ENCODE measurements around the gene RRAS. TPM values are rescaled to one million over a fixed set of nuclear protein-coding genes. Genes with fewer than 3 reads are reported as not detected.
A peak's percentile ranks its signal among the peaks of the same experiment; 100 is the strongest.

RRAS gene
- total RNA-seq, 1 donor, result 44.5 TPM

DNA sequence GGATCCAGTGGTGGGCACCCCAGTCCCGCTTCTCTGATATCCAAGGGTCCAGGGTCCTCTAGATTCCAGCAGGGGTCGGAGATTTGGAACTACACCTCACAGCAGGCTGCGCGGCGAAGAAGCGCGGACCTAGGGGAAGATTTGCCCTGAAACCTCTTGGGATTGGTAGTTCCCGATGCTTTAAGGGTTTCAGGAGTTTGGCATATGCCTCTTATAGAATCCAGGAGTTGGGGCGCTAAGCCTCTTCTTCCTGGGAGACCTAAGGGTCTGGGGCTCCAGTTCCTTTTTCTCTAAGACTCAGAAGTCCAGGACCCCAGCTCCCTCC, 26.1 kb upstream of the RRAS start:
- peak overlapping the region; percentile 95 for H3K4me3 ChIP-seq (ENCODE audit: low read depth, low read length)
- no peak for DNase-seq (ENCODE audit: low read depth)
- TF ChIP-seq, protein P1, sequence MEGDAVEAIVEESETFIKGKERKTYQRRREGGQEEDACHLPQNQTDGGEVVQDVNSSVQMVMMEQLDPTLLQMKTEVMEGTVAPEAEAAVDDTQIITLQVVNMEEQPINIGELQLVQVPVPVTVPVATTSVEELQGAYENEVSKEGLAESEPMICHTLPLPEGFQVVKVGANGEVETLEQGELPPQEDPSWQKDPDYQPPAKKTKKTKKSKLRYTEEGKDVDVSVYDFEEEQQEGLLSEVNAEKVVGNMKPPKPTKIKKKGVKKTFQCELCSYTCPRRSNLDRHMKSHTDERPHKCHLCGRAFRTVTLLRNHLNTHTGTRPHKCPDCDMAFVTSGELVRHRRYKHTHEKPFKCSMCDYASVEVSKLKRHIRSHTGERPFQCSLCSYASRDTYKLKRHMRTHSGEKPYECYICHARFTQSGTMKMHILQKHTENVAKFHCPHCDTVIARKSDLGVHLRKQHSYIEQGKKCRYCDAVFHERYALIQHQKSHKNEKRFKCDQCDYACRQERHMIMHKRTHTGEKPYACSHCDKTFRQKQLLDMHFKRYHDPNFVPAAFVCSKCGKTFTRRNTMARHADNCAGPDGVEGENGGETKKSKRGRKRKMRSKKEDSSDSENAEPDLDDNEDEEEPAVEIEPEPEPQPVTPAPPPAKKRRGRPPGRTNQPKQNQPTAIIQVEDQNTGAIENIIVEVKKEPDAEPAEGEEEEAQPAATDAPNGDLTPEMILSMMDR (IDR thresholded peaks at IDR 0.05; ENCODE audit: insufficient read depth, low read depth, low read length), result no peak

DNA sequence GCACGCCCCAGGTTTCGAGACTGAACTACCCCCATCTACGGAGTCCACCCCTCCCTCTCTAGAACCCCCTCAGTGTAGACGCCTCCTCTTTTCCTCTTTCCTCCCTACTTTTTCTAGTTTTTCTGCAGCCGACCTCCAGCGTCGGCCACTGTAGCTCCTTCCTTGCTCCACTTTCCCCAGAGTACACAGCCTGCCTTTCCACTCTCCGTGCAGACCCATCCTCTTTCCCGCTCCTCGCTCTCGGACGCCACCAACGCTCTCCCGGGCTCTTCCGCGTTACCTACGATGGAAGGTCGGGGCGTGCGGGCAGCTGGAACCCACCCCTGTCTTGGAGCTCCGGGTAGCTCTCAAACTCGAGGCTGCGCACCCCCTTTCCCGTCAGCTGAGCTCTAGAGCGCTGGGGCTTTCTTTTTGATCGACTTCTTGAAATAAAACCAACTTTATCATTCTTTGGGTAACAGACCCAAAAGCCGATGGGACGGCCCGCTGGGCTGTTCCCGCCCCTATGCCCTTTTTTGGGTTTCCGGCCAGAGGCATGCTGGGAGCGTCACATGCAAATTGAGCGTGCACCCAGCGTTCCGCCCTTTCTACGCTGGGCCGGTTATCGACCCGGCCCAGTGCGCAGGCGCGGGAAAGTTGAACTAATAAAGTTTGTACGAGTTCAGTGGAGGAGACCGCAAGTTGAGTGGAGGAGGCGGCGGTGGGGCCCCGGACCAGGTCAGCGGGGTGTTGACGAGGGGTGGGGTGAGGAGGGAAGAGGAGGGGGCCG, 25.6 kb upstream of the RRAS start, which contains the start of the genes BCL2L12 and IRF3:
Gene BCL2L12, plus strand, starts transcription at position 583 of the 769 bp plus-strand sequence. CDS start 760 bp downstream, outside the sequence.
Gene IRF3, minus strand, starts transcription at position 507 of the 769 bp plus-strand sequence. CDS start 1,019 bp downstream, outside the sequence.
- TF ChIP-seq, protein P1 (IDR thresholded peaks at IDR 0.05; ENCODE audit: insufficient read depth, low read depth, low read length), result no peak
- peak; percentile 96 for DNase-seq (ENCODE audit: low read depth)
- H3K4me3 ChIP-seq (ENCODE audit: low read depth, low read length), result peak within 1 kb of the TSS; percentile 95

DNA sequence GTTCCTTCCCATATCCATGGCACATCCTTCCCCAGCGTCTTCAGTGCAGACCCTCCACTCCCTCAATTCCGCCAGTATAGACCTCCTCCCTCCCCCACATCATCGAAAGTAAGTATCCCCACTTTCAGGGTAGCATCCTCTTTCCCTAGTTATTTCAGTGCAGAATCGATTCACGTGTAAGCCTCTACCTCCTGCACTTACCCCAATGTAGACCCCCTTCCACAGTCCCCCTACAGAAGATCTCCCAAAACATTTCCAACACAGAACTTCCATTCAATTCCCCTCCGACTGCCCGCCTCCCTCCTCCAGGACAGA, 25.1 kb upstream of the RRAS start:
- peak; percentile 6 for DNase-seq (ENCODE audit: low read depth)
- TF ChIP-seq, protein P1 (IDR thresholded peaks at IDR 0.05; ENCODE audit: insufficient read depth, low read depth, low read length), result no peak
- peak overlapping the region; percentile 95 for H3K4me3 ChIP-seq (ENCODE audit: low read depth, low read length)

DNA sequence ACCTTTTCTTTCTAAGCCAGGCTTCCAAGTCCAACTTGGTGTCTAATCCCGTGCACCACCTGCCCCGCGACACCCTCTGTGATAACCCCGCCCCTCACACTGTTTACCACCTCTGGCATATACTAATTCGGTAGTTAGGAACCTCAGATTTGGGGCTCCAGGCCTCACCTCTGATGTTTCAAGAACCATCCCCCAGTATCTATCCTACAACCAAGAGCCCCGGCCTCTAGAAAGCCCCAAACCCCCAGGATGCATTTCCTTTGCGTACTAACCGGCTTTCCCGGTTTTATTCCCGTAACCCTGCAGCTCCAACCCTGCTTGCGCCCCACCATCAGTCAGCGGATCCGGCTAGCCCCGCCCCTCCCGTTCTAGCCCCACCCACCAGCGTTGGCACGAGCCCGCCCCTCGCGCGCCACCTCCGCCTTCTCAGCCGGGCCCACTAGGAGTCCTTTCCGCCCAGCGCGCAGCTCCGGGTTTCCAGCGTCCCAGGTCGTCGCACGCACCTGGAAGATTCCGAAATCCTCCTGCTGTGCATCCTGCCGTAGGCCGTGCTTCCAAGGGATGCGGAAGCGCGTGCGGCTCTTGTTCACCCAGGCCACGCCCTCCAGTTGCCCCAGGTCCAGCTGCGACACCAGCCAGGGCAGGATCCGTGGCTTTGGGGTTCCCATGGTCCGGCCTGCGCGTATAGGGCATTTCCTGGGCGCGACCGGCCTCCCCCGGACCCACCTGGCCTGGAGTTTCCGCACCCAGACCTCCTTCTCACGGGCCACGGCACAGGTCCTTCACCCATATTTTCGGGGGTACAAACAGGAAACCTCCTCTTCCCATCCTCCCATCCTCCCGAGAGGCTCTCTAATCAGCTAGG, 24.5 kb upstream of the RRAS start:
- H3K4me3 ChIP-seq (ENCODE audit: low read depth, low read length), result peak overlapping the region; percentile 95
- TF ChIP-seq, protein P1 (IDR thresholded peaks at IDR 0.05; ENCODE audit: insufficient read depth, low read depth, low read length), result peak; percentile 5
- DNase-seq (ENCODE audit: low read depth), result peak; percentile 79

DNA sequence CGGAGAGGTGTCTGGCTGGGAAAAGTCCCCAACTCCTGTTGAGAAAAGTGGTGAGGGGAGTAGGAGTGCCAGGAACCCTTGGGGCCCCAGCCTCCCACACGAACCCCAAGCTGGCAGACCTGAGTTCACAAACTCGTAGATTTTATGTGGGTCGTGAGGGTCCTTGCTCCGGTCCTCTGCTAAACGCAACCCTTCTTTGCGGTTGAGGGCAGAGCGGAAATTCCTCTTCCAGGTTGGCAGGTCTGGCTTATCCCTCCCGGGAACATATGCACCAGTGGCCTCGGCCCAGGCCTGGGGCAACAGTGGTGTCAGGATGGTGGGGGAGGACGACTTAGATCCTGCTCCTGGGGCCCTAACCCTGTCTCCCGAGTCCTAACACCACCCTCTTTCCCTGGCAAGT, 23.3 kb upstream of the RRAS start:
- H3K4me3 ChIP-seq (ENCODE audit: low read depth, low read length), result no peak overlapping the region
- DNase-seq (ENCODE audit: low read depth), result no peak
- TF ChIP-seq, protein P1 (IDR thresholded peaks at IDR 0.05; ENCODE audit: insufficient read depth, low read depth, low read length), result no peak

DNA sequence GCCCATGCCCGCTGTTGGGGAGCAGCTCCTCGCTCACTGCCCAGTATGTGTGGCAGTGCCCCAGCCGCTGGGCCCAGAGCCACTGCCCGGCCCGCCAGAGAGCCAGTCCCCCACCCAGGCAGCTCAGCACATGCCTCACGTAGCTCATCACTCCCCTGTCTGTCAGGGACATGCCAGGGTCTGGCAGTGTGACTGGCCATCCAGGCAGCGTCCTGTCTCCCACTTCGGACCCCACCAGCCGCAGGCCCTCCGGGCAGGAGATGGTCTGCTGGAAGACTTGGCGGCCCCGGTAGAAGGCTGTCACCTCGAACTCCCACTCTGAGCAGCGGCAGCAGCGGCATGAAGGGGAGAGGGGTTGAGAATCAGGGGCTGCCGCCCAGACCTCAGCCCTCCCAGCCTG, 22.1 kb upstream of the RRAS start:
- TF ChIP-seq, protein P1 (IDR thresholded peaks at IDR 0.05; ENCODE audit: insufficient read depth, low read depth, low read length), result no peak
- no peak for DNase-seq (ENCODE audit: low read depth)
- H3K4me3 ChIP-seq (ENCODE audit: low read depth, low read length), result no peak overlapping the region

Measured in fibroblast of villous mesenchyme (primary cell).